ENCODE measurements around the gene GPC1.
A peak's percentile ranks its signal among the peaks of the same experiment; 100 is the strongest.
"Not testable (repeated sequence)": the region's sequence is repeated elsewhere in the genome, so short reads cannot be mapped to it uniquely, and the experiment has no call there.

GPC1 gene, protein sequence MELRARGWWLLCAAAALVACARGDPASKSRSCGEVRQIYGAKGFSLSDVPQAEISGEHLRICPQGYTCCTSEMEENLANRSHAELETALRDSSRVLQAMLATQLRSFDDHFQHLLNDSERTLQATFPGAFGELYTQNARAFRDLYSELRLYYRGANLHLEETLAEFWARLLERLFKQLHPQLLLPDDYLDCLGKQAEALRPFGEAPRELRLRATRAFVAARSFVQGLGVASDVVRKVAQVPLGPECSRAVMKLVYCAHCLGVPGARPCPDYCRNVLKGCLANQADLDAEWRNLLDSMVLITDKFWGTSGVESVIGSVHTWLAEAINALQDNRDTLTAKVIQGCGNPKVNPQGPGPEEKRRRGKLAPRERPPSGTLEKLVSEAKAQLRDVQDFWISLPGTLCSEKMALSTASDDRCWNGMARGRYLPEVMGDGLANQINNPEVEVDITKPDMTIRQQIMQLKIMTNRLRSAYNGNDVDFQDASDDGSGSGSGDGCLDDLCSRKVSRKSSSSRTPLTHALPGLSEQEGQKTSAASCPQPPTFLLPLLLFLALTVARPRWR

DNA sequence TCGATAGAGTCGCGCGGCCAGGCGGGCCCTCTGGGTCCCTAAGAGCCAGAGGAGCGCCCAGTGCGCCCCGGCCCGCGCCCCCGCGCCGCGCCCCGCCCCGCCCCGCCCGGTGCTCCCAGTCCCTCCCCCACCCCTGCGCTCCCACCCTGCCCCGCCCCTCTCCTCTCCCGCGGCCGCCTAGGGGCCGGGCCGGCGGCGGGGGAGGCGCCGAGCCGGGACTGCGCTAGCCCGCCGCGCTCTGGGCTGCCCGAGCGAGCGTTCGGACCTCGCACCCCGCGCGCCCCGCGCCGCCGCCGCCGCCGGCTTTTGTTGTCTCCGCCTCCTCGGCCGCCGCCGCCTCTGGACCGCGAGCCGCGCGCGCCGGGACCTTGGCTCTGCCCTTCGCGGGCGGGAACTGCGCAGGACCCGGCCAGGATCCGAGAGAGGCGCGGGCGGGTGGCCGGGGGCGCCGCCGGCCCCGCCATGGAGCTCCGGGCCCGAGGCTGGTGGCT is at the start of gene GPC1:
Gene GPC1, plus strand, starts transcription at position 207 of the 491 bp plus-strand sequence. Its CDS starts 256 bp downstream, at position 463.
- peak in 1 of 2 donors; percentile 18 for DNase-seq (ENCODE audit: low read depth in 2 of 2)

DNA sequence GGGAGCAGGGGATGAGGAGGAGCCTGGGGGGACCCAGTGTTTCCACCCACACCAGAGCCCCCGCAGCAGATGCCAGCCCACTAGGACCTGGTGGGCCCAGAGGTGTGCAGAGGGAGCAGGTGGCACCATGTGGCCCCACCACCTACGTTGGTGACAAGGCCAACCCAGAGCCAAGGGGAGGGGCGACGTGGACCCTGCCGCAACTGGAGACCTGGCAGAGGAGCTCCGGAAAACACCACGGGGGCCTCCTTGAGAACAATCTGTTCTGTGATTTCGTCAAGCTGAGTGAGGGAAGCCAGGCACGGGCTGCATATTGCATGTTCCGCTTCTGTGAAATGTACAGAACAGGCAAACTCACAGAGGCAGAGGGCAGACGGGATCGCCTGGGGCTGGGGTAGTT is 49.1 kb upstream of the GPC1 start:
- DNase-seq (ENCODE audit: low read depth in 2 of 2) = no peak

DNA sequence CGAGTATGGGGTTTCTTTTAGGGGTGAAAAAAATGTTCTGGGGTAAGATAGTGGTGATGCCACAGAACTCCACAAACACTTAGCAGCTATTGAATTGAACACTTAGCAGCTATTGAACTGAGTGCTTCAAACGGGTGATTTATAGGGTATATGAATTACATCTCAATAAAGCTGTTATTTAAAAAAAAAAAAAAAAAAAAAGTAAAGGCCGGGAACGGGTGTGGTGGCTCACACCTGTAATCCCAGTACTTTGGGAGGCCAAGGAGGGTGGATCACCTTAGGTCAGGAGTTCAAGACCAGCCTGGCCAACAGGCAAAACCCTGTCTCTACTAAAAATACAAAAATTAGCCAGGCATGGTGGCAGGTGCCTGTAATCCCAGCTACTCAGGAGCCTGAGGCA is 48.7 kb upstream of the GPC1 start:
- DNase-seq (ENCODE audit: low read depth in 2 of 2) = not testable (repeated sequence)

DNA sequence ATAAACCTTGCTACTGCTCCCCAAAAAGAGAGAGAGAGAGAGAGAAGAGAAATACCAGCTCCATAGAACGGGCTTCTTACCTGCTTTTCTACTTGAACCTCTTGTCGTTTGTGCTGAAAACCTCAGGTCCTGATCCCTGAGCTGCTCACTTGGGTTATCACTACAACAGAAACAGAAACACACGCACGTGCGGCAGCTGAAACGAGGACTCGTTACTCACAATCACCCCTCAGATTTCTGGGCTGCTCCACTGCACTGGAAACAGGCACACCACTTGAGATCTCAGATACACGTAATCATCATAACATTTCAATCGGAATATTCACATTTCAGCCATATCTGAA is 48.2 kb upstream of the GPC1 start:
- DNase-seq (ENCODE audit: low read depth in 2 of 2) = no peak

DNA sequence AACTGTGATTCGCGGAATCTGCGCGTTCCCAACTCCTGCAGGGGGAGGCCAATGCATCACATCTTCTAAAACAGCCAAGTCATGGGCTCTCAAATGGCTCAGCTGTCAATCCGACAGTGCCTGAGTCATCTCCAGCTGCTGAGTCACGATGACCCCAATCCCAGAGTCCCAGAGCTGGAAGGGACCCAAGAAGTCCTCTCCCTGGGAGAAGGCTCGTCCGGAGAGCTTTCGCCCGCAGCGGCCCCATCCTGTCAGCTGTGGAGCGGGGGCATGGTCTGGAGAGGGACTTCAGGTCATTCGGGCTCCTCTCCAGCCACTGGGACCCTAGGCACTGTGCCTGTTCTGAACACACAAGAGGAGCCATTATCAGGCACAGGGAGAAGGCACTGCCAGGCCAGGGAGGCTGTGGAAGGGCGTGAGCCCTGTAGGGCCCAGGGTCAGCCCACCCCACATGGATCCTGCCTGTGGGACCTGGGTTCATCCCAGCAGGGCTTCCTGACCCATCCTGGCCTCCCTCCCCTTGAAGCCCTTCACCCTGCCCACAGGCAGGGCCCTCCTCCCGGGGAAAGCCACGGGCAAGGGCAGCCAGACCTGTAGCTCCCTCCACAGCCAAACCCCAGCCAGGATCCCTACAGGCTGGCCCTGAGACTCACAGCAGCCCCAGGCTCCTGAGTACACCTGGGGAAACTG is 47.6 kb upstream of the GPC1 start:
- no peak for DNase-seq (ENCODE audit: low read depth in 2 of 2)

DNA sequence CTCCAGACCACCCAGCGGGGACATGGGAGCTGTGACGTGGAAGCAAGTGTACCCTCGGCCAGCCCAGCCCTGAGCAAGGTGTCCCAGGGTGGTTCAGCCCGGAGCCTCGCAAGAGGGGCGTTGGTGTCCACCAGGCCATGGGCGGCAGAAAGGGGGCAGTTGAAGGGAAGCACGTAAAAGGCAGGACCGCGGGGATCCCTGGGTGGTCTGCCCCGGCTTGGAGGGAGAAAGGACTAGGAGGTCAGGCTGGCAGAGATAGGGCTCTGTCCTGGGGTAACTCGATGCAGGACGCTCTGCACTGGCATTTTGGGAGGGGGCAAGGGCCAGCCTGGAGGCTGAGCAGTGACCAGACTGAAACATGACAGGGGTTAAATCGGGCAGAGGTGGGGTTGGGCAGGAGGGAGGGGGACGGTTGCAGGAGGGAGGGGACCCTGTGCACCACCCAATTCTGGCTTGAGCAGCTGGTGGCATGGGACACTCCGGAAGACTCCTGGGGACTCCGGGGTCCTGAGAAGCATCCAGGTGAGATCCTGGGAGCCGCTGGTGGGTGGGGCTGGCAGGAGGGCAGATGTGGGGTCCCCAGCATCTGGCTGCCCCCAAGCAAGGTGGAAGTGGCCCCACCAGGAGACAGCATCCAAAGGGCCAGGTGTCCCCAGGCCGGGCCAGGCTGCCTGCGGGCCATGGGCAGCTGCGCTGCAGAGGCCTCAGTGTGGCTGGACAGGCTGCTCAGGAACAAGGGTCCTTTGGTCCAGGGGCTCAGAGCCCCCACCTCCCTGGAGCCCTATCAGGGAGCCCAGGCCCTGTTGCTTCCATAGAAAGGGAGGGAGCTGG is 46.8 kb upstream of the GPC1 start:
- DNase-seq (ENCODE audit: low read depth in 2 of 2) = no peak

DNA sequence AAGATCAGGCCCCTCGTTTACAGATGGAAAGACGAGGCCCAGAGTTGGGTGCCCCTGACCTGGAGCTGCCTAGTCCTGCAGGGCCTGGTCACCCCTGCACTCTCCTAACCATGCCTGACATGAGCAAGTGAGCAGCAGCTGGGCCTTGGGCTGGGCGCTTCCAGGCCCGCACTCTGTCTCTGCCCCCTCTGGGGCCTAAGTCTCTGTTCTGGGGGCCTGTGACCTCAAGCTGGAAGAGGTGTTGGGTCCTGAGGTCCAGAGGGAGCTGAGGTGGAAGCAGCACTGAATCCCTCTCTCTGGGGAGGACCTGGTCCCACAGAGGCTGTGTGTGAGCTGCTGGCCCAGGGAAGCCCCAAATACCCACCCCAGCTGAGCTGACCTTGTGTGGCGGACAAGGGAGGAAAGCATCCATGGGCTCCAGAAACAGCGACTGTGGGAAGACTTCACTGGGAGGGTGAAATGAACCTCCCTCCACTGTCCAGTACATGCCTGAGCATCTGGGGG is 46.1 kb upstream of the GPC1 start:
- DNase-seq (ENCODE audit: low read depth in 2 of 2) = no peak

DNA sequence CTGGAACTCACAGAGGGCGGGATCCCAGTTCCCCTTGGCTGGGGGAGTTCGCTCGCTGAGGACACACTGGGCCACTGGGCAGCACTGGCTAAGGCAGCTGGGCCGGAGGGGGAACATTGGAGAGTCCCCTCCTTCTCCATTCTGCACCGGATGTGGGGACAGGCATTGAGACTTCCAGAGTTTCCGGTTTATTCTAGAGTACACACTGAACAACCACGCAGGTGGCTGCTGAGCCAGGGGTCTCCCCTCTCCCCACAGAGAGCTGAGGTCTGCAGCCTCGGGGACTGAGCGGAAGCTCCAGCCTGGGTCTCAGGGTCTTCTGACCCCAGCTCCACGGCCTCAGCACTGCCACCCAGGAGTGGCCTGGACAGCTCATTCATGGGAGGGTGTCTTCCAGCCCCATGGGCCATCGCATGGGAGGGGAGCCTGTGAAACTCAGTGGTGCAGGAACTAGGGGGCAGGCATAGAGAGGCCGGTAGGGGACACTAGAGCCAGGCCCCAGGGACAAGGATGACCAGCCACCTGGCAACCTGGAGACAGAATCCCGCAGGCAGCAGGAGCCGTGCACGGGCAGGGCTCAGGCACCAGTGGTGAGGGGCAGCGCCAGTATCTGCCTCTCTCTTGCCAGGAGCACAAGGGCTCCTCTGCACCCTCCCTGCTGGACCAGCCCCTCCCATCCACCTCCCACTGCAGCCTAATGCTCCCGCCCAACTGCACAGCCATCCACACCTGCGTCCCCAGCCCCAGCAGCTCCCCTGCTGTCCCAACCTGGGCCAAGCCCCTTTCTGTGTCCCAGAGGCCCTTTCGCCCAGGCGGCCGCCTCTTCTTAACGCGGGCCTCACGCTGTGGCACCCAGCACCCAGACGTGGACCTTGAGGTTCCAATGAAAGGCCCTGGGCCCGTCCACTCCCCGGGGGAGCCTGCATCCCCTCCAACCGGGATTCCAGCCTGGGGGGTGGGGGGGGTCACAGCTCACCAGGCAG is 45.1 kb upstream of the GPC1 start:
- DNase-seq (ENCODE audit: low read depth in 2 of 2) = no peak

DNA sequence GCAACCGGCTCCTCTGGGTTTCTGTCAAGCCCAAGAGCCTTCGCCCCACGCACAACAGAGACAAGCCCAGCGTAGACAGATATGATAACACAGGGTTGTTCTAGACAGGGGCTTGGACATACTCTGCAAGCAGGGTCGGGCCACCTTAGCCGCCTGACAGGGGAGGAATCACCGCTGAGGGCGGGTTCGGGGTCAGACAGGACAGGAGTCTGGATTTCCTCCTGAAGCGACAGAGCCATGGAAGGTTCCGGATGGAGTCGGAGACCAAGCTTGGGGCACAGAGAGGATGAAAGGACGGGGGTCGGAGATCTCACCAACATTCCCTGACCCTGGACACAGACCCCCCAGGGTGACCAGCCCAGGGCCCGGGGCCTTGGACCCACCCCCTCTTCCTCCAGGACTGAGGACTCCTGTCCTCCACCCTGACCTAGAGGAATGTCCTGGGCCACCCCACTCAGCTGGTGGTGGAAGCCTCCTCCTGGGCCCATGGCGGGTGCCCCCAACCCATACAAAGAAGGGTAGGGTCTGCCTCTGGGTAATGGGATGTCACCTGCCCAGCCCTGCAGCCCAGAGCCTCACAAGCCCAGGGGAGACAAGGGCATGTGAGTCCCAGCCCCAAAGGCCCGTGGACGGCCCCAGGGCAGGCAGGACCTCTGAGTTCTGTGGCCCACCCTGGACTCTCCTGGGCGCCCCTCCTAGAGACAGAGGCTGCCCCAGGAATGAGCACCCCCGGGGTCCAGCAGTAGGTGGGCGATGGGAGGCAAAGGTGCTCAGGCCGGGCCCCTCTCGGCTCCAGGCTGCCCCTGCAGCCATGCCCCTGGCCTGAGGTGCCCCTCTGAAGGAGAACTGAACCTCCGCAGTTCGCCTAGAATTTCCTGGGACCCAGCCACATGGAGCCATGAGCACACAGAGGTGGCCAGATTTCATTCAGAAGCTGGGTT is 44.1 kb upstream of the GPC1 start:
- no peak for DNase-seq (ENCODE audit: low read depth in 2 of 2)

DNA sequence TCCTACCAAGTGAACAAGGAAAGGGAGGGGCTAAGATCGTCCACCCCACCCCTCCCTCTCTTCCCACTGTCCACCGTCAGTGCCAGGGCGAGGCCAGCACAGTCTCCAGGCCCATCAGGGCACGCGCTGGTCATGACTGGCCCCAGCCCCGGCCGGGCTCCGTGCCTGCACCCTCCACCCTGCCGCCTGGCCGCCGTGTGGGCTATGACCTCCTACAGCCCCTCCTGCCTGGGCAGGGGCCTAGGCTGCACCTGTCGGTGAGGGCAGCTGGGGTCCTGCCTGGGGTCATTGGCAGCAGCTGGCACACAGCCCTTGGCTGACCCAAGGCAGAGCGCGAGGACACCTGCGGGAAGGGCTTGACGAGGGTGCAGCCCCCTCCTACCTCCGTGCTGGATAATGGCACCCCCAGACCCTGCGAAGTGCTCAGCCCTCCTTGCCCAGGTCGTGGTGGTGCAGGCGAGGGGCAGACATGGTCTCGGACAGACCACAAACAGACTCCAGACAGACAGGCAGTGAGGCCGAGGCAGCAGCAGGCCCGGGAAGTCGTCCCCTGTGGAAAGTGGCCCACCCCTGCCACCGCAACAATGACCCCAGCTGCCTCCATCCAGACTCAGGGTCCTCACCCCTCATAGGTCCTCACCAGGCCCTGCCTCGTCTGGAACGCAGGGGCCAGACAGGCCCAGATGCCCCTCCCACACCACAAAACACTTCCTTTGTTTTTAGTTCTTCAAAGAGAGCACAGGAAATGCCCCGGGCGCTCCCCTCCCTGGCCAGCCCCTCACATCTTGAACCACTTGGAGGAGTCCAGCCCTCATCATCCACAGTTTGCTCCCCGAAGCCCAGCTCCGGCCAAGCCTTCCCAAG is 43.1 kb upstream of the GPC1 start:
- DNase-seq (ENCODE audit: low read depth in 2 of 2) = no peak

DNA sequence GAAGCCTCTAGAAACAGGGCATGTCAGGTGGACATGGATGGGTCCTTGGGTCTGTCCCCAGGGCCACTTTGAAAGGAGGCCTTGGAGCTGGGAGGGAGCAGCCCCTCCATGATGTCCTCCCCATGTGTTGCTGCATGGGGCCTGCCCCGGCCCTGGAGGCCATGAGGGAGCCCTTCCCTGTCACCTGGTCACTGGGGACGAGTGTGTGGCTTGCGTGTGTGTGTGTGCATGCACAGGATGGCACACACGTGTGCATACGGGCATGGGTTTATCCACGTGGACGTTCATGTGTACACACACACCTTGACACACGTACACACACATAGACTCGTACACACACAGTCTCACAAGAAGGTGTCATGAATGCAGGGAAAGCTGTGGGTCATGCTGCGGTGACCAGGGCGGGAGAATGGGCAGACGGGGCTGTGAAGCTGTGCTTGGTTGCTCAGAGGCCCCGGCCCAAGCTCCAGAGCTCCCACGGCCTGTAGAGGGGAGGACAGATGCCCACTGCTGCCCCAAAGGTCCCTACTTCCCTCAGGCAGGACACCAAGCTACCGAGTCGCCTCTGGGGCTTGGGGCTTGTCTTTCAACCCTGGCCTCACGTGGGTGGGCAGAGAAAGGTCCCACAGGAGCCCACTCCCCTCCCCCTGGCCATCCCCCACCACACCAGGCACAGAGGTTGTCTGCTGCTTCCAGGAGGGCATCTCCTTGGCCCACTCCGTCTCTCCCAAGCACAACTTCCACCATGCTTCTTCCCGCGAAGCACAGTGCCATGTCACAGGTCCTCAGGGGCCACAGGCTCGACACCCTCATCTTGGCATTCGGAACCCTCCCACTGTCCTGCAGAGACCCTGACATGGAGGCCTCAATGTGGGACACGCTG is 42.3 kb upstream of the GPC1 start:
- DNase-seq (ENCODE audit: low read depth in 2 of 2) = no peak

DNA sequence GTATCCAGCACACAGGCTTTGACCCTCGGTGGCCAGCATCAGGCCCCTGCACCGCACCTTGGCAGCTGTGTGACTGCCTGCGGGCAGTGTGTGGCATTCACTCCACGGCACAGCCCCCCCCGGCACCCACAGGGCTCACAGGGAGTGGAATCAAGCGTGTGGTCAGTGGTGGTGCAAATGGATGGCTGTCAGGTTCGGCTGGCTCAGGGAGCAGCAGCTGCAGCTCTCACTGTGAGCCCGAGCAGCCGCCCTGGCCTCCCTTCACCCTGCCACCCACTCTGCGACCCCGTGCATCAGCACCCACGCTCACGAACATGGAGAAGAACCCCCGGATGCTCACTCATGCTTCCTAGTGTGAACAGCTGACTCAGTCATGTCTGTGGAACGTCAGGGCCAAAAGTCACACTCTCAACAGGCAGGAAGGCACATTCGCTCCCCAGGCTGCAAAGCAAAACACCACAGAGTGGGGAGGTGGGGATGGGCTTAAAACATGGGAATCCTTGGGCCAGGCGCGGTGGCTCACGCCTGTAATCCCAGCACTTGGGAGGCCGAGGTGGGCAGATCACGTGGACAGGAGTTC is 41.5 kb upstream of the GPC1 start:
- no peak for DNase-seq (ENCODE audit: low read depth in 2 of 2)

DNA sequence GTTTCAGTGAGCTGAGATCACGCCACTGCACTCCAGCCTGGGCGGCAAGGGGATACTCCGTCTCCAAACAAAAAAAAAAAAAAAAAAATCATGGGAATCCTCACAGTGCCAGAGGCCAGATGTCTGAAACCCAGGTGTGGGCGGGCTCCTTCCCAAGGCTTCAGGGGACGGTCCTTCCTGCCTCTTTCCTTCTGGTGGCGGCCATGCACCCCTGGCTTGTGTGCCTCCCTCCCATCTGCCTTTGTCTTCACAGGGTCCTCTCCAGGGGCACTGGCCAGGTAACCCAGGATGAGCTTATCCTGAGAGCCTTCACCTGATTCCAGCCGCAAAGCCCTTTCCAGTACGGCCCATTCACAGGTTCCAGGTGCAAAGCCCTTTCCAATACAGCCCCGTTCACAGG is 40.9 kb upstream of the GPC1 start:
- DNase-seq (ENCODE audit: low read depth in 2 of 2) = no peak

DNA sequence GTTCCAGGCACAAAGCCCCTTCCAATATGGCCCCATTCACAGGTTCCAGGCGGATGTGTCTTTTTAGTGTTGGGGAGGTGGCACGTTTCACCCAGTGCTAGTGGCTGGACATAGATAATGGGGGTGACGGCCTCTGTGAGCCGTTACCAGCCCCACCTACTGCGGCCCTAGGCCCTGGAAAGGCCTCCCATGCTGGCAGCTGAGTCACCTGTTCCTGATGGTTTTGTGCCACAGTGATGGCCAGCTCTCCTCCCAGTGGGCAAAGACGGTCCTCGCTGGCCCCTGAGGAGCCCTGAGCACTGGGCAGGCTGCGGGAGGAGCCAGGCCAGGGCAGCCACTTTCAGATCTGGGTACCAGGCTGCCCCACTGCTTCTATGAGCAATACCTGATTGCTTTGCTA is 40.0 kb upstream of the GPC1 start:
- no peak for DNase-seq (ENCODE audit: low read depth in 2 of 2)

DNA sequence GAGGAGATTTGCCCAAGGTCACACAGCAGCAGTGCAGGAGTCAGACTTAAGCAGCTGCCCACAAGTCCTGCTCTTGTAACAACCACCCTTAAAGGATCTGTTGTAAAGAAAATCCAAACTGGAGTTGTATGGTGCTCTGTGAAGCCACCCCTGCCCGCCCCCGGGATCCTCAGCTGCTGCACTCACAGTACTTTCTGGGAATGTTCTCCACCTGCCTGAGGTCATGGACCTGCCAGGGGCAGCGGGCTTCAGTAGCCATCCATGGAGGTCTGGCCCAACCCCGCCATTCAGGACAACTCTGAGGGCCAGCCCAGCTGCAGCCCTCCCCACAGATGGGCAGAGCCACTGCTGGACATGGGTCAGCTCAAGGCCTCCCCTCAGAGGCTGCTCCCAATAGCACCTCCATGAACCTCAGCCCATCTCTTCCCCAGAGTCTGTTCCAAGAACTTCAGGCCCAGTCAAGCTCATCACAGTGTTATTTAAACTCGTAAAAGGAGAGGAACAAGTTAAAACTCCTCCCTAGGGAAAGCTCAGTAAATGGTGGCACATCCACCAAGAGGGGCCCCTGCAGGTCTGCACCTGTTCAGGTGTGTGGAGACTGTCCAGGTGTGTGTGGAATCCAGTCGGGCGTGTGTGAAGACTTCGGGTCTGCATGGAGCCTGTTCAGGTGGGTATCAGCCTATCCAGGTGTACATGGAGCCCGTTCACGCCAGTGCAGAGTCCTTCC is 39.4 kb upstream of the GPC1 start:
- DNase-seq (ENCODE audit: low read depth in 2 of 2) = no peak
